UCSD-AML1 (cell line): ENCODE data around the gene TPGS1.

Experiments
- DNase-seq: peaks from one replicate; lab custom pipeline; 2025; ENCODE audit not compliant: unreplicated experiment; lab: John Stamatoyannopoulos, UW

TPGS1 gene, protein sequence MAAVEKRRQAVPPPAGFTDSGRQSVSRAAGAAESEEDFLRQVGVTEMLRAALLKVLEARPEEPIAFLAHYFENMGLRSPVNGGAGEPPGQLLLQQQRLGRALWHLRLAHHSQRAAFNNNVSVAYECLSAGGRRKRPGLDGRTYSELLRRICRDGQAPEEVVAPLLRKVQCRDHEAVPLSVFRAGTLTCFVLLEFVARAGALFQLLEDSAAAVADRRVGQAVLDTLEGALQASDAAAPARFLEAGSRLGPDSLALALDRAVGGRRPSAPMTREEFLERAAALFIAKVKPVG

DNA sequence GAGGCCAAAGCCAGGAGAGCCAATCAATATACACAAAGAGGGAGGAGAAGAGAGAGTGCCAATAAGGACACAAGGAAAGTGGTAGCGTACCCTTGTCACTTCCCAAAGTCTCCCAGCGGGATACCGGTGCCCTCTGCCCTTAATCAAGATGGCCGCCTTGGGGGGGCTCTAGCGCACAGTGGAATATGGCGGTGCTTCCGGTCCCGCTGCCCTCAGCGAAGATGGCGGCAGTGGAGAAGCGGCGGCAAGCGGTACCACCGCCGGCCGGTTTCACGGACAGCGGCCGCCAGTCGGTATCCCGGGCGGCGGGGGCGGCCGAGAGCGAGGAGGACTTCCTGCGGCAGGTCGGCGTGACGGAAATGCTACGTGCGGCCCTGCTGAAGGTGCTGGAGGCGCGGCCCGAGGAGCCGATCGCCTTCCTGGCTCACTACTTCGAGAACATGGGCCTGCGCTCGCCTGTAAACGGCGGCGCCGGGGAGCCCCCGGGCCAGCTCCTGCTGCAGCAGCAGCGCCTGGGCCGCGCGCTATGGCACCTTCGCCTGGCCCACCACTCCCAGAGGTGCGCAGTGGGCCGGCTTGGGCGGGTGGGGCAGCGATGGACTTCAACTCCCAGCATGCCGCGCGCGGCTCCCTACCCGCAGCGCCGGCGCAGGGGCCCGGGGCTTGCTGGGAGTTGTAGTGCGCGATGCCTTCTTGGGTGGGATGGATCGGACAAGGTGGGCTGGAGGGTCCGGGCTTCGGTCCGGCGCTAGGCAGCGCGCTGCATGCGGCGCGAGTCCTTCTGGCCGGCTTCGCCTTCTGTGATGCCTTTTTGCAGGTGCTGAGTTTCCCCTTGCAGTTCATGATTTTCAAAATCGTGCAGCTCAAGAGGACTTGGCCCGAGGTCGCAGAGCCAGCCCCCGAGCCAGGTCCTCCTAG lies at the start of gene TPGS1:
TSS of gene TPGS1 (plus strand) at position 212 of the 918 bp plus-strand sequence. CDS start at position 222, 10 bp downstream.
- peak; percentile 76 for DNase-seq

DNA sequence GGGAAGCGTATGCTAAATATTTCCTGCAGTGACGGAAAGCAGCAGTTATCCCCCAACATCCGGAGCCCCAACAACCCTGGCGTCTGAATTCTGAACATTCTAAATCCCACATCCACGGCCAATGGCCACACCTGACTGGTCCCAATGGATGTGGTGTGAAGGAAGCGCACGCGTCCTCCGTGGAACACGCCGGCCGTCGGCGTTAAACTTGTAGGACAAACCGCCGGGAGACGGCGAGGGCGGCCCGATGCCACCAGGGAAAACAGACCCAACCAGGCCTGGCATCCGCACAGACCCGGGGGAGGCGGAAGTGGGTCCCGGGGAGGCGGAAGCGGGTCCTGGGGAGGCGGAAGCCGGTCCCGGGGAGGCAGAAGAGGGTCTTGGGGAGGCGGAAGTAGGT lies 49.7 kb upstream of the TPGS1 start:
- DNase-seq: no peak

DNA sequence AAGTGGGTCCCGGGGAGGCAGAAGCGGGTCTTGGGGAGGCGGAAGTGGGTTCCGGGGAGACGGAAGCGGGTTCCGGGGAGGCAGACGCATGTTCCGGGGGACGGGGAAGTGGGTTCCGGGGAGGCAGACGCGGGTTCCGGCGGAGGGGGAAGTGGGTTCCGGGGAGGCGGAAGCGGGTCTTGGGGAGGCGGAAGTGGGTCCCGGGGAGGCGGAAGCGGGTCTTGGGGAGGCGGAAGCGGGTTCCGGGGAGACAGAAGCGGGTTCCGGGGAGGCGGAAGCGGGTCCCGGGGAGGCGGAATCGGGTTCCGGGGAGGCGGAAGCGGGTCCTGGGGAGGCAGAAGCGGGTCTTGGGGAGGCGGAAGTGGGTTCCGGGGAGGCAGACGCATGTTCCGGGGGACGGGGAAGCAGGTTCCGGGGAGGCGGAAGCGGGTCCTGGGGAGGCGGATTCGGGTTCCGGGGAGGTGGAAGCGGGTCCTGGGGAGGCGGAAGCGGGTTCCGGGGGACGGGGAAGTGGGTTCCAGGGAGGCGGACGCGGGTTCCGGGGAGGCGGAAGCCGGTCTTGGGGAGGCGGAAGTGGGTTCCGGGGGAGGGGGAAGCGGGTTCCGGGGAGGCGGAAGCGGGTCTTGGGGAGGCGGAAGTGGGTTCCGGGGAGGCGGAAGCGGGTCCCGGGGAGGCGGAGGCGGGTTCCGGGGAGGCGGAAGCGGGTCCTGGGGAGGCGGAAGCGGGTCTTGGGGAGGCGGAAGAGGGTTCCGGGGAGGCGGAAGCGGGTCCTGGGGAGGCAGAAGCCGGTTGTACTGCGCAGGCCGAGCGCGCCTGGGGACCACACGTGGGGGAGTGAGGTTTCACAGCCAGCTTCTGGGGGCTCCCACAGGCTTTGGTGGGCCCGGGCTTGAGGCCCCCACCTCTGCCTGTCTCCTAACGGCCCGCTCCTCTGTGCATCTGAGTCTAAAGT lies 48.9 kb upstream of the TPGS1 start:
- no peak for DNase-seq

DNA sequence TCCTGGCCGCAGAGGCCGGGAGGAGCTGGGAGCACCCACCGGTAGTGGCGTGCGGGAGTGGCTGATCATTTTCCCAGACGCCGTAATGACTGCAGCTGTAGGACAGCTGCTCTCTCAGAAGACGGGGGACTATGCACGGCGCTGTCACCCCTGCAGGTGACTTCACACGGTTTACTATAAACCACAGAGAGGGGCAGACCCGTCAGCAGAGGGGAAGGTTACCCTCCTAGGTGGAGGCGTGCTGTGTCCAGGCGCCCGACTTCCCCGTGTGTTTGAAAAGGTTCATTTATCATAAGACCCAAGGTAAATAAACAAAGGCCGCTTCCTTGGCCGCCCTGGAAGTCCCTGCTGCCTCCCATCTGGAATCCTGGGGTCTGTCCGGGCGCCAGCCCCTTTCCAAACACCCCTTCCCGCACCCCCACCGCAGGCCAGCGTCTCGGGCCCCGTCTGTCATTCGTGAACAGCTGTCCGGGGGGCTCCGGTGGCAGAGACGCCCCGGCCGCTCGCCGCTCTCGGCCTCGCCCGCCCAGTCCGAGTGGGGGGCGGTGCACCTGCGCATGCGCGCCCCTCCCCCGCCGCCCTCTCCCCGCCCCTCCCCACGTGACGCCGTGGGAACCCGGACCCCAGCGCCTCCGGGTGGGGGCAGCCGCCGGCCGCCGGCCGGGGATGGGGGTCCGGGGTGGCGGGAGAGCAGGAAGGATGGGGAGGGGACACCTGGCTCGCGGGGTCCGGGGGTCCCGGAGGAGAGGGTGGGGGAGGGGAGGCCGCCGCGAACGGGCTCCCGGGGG lies 47.4 kb upstream of the TPGS1 start:
- no peak for DNase-seq

DNA sequence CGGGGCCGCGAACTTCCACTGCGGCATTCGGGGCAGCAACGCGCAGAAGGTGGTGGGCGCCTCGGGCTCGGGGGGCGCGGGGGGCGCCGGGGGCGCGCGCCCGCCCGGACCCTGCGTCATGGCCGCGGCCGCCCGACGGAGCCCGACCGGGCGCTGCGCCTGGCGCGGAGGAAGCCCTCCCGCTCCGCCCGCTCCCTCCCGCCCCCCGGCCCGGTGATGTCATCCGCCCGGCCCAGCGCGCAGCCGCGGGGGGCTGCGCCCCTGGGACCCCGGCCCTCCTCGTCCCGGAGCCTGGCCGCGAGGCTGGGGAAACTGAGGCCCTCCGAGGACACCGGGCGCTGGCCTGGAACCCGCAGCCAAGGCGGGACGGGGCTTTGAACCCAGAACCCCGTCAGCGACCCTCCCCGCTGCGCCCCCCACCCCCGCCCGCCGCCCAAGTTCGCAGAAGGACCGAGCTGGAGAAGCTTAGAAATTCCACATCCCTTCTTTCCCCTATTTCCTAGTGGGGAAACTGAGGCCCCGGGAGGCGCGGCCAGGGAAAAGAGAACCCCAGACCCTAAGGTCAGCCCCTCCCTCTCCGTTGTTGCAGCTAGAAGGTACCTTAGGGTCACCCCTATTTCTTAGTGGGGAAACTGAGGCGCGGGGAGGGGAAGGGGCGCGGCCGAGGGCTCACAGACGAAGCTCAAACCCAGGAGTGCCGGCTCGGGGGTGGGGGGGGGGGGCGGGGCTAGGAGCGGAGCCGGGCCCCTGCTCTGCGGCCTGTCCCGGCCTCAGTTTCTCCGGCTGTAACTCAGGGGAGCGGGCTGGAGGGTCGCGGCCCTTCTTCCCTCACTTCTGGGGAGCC lies 46.2 kb upstream of the TPGS1 start, which contains the start of gene SHC2:
TSS of gene SHC2 (minus strand) at position 157 of the 844 bp plus-strand sequence. CDS start at position 120, 37 bp downstream.
- no peak for DNase-seq

DNA sequence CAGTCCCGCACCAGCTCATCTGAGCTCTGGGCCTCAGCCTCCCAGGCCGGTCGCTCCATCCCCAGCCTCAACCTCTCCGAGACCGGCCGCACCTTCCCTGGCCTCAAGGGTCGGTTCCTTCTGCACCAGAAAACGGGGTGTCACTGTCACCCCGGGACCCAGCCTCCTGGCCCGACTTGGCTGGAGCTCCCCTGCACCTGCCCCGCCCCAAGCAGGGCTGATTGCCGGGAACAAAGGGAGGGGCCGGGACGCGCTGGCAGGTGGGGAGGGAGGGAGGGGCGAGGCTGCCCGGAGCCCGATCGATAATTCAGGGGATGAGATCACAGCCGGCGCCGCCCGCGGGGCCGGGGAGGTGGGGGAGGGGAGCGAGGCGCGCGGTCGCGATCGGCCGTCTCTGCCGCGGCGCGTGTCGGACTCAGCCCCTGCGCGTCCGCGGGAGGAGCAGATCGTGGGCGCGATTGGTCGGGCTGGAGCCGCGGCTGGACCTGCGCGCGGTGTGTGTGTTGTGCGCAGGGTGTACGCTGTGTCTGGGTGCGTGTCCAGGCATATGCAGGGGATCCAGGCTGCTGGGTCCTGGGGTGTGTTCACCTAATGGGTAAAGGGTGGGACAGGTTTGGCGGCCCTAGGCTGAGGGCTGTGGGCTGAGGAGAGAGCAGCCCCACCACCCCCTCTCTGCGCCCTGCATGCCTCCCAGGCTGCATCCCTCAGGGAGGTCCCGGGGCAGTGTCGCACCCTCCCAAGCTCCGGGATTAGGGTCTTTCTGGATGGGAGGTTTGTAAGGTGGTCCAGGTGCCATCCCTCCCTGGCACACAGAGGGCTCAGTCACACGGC lies 45.4 kb upstream of the TPGS1 start:
- DNase-seq: no peak

DNA sequence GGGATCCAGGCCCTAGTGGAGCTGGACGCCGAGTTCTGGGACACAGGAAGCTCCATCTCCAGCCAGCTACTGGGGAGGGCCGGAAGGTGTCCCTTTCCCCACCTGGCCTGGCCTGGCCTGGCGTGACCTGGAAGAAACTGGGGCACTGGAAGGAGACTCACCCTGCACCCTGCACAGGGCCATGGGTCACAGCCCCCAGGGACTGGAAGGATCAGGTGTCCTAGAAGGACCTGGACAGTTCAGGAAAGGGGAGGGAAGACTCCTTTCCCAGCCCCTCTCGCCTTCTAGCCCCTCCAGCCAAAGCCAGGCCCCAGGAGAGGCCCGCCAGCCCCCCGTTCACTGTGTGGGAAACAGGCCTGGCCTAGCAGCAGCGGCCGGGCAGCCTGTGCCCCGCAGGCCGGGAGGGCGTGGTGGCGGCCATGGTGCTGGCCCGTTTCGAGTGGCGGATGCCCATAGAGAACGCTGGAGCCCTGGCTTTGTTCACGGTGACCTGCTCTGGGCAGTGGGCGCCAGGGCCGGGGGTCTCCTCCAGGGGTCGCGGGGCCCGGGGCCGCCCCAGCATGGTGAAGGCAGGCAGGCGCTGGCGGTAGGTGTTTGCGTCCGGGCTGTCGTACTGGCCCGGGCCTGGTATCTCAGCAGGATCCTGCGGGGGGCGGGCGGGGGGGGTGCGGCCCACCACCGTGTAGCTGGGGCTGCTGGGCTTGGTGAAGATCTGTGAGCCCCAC lies 43.7 kb upstream of the TPGS1 start:
- no peak for DNase-seq

DNA sequence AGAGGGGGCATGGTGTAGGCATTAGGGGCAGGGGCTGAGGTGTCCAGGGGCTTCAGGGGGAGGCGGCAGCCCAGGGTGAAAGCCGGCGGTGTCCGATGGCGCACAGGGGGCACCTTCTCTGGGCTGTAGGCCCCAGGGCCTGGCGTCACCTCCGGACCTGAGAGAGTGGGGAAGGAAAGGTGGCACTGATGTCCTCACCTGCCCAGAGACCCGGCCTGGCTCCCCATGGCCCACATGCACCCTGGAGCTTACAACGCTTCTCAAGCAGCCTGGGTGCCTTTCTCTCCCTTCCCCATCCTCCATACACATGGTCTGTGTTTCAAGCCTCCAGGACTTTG lies 43.1 kb upstream of the TPGS1 start:
- no peak for DNase-seq

DNA sequence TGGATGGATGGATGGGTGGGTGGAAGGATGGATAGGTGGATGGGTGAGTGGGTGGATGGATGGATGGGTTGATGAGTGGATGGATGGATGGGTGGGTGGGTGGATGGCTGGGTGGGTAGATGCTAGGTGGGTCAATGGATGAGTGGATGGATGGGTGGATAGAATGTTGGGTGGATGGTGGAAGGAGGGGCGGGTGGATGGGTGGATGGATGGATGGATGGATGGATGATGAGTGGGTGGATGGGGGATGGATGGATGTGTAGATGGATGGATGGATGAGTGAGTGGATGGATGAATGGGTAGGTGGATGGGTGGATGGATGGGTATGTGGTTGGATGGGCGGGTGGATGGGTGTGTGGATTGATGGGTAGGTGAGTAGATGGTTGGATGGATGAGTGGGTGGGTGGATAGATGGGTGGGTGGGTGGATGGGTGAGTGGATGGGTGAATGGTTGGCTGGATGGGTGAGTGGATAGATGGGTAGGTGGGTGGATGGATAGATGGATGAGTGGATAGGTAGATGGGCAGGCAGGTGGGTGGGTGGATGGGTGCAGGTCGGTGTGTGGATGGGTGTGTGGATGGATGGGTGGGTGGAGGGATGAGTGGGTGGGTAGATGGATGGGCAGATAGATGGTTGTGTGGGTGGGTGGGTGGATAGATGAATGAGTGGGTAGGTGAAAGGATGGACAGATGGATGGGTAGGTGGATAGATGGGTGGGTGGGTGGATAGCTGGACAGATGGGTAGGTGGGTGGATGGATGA lies 42.1 kb upstream of the TPGS1 start:
- no peak for DNase-seq

DNA sequence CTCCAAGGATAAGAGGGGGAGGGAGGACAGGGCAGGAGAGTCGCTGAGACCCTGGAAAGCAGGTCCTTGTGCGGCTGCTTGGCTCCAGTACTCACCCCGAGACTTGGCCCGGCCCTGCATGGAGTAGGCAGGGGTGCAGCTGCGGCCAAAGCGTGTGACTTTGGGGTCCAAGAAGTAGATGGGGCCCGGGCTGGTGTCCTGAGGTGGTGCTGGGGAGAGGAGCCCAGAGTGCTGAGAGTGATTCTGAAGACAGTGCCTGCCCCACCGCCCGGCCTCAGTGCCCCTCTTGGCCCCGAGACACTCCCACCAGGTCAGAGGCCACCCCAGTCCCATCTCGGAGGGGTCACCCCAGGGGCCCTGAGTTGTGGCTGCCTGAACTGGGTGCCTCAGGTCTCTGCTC lies 39.7 kb upstream of the TPGS1 start:
- no peak for DNase-seq

DNA sequence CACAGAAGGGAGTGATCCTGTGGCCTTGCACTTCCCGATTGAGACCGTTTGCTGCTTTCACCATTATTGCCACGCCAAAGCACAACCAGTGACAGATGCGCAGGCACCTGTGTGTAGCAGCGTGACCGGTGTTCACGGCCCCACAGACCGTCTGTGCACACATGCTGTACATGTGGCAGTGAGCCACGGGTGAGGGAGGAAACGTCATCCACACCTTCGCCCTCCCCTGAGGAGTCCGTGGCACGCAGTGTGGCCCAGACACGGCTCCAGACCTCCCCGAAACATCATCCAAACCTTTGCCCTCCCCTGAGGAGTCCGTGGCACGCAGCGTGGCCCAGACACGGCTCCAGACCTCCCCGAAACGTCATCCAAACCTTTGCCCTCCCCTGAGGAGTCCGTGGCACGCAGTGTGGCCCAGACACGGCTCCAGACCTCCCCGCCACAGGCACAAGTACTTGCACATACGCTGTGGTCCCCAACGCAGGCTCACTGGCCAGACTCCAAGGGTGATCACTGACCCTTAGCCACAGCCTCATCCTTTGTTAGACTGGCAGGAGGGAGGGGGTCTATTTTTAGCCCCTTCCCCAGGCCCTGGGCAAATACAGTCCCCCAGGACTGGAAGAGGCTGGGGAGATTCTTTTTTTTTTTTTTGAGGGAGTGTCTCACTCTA lies 38.6 kb upstream of the TPGS1 start:
- no peak for DNase-seq

DNA sequence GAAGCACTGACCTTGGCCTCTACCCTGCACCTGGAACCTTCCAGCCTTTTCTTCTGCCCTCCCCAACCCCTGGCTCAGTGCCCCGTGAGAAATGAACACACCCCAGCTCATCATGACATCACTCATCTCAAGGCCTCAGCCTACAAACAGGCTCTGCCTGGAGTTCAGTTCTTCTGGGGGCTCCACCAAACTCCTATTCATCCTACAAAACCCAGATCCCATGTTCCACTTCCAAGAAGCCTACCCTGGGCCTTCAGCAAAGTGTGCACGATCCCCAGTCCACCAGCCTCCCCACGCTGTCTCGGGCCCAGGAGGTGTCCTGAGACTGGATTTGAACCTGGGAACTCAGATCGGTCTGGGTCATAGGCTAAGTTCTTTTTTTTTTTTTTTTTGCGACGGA lies 37.5 kb upstream of the TPGS1 start:
- no peak for DNase-seq

DNA sequence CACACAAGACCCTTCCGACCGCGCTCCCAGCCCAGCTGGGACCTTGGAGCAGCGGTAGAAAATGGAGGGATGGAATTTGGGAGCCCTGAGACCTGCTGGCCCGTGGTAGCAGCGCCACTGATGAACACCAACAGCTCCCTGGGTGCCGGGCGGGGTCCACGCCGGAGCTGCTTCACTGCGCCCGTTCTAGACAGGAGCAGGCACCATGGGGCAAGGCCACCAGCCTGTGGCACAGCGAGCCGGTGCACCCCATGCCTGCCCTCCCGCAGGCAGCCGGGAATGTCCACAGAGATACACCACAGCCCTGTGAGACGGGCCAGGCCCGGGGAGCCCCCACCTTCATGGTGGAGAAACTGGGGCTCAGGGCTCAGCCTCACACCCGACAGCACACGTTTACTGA lies 36.6 kb upstream of the TPGS1 start:
- DNase-seq: no peak

DNA sequence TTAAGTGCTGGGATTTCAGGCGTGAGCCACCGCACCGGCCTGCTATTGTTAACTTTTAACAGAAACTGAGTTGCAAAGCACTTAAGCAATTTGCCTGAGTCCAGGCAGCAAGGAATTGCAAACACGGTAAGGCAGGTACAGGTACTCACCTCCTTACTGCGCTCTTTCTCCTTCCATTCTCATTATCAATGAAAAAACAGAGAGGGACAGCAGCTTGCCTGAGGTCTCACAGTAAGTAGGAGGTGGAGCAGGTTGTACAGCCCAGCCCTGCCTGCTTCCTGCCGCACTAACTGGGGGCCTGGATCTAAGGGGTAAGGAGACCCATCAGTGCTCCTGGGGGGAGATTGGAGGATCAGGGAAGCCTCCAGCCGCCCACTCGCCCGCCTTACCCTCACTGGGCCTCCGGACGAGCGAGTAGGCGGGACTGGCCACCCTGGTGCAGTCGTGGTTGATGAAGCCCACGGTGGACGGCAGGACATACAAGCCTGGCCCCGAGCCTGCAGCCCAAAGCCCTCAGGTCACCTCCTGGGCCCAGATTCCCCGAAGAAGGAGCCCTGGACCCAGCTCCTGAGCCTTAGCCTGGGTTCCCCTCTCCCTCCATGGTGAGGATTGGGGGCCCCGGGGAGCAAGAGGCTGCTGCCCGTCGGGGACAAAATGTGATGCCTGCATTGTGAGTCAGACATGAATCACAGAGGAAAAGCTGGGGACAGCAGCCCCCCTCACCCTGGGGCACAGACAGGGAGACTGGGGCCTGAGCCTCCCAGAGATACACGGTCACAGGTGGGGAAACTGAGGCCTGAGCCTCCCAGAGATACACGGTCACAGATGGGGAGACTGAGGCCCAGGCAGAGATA lies 35.1 kb upstream of the TPGS1 start:
- no peak for DNase-seq

DNA sequence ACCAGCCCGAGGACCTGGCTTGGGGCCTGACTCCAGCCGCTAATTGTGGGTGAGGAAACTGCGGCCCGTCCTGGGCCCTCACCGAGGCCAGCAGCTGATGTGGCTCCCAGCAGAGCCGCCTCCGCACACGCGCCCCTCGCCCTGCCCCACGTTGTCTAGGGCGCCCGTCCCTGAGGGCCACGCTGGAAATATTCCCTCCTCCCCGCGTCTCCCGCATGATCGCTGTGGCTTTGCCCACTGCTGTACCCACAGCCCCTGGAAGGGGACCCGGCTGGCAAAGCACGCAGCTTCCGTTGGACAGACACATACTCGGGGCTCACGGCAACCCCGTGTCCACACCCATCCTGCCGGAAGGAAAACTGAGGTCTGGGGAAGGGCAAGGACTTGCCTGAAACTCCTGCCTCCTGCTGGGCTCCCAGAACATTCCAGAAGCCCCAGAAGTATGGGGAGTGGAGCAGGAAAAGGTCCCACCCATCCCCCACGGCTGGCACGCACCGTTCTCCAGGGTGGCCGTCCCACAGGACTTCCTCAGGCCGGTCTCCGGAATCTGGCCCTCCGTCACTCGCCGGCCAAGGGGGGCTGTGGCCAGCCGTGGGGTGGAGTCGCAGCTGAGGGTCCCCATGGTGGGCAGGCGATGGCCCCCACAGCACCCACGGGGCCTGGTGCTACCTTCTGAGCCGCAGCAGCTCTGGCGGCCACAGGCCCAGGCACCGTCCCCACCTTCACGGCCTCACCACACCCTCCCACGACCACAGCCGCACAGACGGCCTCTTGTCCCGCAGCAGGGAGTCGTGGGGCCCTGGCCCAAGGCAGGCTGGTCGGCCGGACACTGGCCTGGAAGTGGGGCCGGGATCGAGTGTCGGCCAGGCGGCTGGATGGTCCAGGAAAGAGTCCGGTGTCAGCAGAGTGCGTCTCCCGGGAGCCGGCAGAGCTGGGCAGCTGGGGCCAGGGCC lies 32.9 kb upstream of the TPGS1 start:
- DNase-seq: no peak
